ENCODE measurements around the gene MTURN.

GRCh38 chr7:30165590-30165989, 30.8 kb downstream of the MTURN start:
- TF ChIP-seq, protein P1, sequence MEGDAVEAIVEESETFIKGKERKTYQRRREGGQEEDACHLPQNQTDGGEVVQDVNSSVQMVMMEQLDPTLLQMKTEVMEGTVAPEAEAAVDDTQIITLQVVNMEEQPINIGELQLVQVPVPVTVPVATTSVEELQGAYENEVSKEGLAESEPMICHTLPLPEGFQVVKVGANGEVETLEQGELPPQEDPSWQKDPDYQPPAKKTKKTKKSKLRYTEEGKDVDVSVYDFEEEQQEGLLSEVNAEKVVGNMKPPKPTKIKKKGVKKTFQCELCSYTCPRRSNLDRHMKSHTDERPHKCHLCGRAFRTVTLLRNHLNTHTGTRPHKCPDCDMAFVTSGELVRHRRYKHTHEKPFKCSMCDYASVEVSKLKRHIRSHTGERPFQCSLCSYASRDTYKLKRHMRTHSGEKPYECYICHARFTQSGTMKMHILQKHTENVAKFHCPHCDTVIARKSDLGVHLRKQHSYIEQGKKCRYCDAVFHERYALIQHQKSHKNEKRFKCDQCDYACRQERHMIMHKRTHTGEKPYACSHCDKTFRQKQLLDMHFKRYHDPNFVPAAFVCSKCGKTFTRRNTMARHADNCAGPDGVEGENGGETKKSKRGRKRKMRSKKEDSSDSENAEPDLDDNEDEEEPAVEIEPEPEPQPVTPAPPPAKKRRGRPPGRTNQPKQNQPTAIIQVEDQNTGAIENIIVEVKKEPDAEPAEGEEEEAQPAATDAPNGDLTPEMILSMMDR (IDR thresholded peaks at IDR 0.05) = no peak
- TF ChIP-seq POLR2A (IDR thresholded peaks at IDR 0.05) = no peak
